ENCODE data around the gene UBR4.
A peak's percentile ranks its signal among the peaks of the same experiment; 100 is the strongest.
"Not testable (repeated sequence)": the region's sequence is repeated elsewhere in the genome, so short reads cannot be mapped to it uniquely, and the experiment has no call there.

Gene UBR4

DNA sequence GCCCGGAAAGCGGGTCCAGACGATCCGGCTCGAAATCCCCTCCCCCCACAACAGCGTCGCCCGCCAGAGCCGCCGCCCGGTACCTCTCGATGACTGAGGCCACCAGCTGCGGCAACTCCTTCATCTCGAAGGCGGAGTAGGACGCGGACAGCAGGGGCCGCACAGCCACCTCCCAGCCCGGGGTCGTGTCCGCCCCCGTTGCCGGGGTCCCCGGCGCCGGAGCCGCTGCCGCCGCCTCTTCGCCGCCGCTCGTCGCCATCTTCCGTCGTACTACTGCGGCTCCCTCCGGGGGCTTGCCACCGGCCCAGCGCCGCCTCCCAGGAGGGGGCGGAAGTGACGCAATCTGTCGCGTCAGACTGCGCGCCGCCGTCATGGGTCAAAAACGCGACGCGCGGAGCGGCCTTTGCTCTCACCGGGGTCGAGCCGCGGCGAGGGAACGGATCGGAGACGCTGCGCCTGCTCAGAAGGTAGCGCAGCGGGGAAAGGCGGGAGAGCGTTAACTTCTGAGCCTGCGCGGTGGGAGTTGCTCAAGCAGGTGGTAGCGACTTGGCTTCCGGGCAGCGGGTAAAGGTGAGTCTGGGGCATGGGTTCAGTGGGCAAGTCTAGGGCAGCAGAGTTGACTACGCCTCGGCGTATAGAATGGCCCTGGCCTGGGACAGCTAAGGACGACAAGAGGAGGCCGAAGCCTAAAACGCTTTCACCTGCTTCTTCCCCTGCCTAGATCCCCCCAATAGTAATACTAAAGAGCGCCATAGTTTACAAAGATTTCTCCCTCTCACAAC is at the start of gene UBR4:
UBR4 (minus strand) TSS at position 277 of the 782 bp plus-strand sequence; CDS start at position 259, 18 bp downstream.
- DNase-seq (ENCODE audit: low spot score), result peak; percentile 70

DNA sequence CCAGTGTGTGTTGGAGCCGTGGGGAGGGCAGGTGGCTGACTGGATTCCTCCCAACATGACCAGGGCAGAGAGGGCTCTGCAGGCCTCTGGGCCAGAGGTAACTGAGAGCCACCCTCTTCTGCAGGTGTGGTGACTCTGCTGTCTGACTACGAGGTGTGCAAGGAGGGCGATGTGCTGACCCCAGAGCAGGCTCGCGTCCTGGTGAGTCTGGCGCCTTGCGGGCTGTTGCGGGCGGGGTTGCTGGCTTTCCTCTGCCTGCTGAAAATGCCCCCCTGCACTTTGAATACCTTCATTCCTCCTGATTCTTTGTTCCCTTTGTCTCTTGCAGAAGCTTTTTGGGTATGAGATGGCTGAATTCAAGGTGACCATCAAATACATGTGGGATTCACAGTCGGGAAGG is 48.3 kb upstream of the UBR4 start:
- DNase-seq (ENCODE audit: low spot score), result no peak

DNA sequence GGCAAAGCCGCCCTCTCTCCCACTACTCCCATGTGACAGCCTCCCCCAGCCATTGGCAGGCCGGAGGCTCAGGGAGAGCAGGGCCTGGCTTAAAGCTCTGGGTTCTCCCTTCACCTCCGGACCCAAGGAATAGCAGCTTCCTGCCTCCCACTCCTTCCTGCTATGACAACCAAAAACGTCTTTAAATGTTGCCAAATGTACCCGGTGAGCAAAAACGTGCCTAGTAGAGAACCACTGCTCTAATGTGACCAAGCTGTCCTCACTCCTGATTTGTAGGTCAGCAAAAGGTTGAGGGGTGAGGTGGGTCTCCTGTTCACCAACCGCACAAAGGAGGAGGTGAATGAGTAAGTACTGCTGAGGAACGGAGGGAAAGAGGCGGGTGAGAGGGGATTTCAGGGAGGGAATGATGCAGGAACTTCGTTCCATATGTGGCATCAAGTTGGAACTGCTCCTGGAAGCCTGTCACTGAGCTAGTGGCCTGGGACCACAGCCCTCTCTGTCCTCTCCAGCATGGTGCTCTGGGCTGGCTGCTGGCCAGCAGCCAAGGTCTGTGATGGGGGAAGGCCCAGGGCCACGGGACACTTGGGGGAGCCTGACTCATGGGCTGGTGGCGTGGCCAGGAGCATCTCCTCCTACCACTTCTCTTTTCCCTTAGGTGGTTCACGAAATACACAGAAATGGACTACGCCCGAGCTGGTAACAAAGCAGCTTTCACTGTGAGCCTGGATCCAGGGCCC is 47.3 kb upstream of the UBR4 start:
- no peak for DNase-seq (ENCODE audit: low spot score)

- not testable (repeated sequence) for DNase-seq (ENCODE audit: low spot score)
These were observed 46.2 kb upstream of the UBR4 start for GRCh38 chr1:19256301-19256700.

- no peak for DNase-seq (ENCODE audit: low spot score)
These were observed 45.2 kb upstream of the UBR4 start for GRCh38 chr1:19255288-19255687.

- no peak for DNase-seq (ENCODE audit: low spot score)
These were observed 44.4 kb upstream of the UBR4 start for GRCh38 chr1:19254416-19254815.

GRCh38 chr1:19251305-19252196 is 41.5 kb upstream of the UBR4 start, which contains the start of the genes EMC1 and MRTO4:
TSS of gene EMC1 (minus strand) at chr1:19251524. CDS start at chr1:19251509, 15 bp downstream.
TSS of gene MRTO4 (plus strand) at chr1:19251805. CDS start at chr1:19251836, 31 bp downstream.
- DNase-seq (ENCODE audit: low spot score), result peak; percentile 79

DNA sequence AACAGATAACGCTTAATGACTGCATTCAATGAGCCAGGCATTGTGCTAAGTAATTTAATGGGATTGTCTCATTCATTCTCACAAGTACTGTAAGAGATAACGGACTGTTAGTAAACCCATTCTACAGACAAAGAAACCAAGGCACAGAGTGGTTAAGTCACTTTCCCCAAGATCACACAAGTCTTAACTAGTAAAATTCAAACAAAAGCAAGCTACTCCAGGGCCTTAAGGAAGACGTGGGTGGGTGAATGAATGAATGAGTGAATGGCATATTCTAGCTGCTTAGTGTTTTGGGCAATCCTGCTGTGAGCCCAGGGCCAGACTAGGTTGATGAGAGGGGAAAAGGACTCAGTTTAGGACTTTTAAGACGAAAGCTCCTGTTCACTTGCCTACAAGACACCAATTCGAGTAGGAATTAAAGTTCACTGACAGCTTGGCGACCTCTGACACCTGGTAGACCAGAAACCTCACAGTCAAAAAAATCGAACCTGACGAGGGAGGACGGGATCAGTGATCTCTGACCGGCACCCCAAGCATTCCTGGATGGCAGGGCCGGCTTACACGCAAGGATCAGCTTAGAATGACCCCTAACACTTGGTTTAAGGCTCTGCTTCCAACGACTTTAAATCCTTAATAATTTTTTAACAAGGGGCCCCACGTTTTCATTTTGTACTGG is 40.7 kb upstream of the UBR4 start:
- peak; percentile 44 for DNase-seq (ENCODE audit: low spot score)

DNA sequence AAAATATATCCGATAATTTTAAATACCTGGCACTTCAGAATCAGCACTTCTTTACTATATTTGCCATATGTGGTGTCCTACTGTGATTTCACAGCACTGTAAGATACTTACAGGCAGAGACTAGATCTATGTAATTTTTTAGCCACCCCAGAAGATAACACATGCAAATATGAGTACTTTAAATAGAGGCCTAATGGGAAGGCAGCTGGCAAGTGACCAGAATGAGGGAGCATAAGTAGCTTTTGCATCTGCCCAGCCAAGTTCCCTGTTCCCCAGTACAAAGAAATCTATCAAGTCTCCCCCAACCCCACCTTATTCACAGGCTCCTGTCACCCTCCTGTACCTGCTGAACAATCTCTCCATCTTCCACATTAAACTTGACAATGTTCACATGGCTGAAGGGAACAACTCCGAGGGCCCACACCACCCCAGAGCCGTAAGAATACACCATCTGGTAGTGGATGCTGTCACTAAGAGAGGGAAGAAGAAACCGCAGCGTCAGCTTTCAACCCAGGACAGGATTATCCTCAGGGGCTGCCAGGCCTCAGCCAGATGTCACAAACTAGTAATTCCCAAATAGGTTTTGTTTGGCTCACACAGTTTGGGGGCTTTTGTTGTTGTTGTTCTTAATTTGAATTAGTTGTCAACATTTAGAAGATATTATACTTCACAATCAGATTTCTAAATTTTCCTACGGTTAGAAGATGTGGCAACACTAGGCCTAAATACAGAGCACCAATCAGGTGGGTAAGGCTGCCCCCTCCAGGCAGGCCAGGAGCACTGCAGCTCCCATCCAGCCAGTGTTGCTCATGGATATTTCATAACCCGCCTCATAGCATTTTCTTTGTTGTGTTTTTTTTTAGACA is 30.8 kb upstream of the UBR4 start:
- peak; percentile 58 for DNase-seq (ENCODE audit: low spot score)

DNA sequence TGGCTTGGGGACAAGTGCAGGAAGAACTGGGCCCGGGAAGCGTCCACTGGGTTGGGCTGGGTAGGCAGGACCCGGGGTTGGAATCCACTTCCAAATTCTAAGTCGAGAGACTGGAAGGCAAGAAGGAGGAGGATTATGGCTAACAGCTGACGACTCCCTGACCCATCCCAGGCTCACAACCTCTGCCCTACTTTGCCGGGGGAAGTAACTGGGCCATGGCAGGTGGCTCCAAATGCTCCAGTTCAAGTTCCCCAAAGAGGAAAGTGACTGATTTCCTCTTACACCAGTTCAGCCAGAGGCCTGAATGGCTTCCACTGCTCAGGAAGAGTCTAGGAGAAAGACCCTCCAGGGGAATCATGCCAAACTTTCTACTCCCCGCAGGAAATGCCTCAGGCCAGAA is 29.8 kb upstream of the UBR4 start:
- no peak for DNase-seq (ENCODE audit: low spot score)

DNA sequence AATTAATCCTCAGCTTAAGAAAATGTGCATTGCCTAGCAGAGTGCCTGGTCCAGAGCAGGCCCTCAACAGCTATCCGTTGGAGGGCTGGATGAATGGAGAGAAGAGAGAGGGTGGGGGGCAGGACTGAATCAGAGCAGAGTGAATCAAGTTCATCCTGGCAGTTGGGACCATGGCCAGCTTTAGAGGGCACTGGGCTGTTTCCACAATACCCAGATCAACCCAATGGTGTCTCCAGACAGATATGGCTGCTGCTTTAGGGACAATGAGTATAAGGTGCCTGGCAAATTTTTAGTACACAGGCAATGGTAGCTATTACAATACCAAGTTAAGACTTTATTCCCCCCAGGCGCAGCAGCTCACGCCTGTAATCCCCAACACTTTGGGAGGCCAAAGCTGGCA is 24.2 kb upstream of the UBR4 start:
- DNase-seq (ENCODE audit: low spot score), result no peak

- DNase-seq (ENCODE audit: low spot score), result no peak
These were observed 22.4 kb upstream of the UBR4 start for GRCh38 chr1:19232524-19232846.

DNA sequence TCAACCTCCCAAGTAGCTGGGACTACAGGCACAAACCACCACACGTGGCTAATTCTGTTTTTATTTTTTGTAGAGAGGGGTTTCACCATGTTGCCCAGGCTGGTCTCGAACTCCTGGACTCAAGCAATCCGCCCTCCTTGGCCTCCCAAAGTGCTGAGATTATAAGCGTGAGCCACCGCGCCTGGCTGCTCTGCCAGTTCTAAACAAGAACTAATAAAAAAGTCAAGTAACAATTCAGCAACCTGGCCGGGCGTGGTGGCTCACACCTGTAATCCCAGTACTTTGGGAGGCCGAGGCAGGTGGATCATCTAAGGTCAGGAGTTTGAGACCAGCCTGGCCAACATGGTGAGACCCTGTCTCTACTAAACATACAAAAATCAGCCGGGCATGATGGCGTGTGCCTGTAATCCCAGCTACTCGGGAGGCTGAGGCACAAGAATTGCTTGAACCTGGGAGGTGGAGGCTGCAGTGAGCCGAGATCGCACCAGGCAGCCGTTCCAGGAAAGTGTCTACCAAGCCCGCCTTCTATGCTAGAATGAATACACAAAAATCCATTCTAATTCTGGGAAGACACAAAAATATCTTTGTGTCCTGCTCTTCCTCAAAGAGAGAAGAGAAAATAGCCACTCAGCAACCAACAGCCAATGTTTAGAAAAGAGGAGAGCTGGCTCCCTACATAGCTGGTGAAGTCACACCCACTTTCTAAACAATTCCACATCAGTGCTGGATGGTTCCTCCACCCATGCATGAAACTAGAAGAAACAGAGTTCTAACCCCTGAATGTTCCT is 21.9 kb upstream of the UBR4 start:
- not testable (repeated sequence) for DNase-seq (ENCODE audit: low spot score)

DNA sequence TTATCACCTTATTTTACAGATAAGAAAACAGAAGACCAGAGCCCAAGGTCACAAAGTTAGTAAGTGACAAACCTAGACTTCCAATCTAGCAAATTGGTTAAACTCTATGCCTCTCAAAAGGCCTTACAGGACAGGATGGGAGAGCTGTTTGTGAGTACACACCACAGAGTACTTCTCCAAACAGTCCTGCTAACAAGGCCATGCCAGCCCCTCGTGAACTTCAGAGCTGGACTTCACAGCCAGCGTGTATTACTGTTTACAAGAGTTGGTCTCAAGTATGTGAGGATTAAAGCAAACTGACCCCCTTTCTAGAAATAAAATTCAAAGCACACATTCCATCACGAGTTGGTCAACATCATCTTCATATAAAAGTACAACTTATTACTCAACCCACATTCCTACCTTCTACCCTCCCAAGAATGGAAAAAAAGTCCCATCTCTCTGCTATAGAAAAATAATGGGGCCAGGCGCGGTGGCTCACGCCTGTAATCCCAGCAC is 19.8 kb upstream of the UBR4 start:
- DNase-seq (ENCODE audit: low spot score), result no peak

DNA sequence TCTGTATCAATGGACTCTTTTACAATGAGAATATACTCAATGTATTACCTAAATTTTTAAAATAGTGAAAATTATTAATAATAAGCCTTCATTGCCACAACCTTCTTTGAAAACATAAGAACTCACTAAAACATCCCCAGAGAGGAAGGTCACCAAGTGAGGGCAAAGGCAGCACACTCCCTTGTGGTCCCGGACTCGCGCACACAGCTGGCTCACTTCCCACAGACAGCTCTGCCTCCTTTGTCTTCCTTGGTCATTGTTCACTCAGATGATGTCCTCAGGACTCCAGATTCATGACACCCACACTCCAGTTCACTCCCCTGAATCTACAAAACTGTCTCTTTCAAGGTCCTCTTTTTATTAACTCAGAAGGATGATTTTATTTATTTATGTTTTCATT is 19.2 kb upstream of the UBR4 start:
- no peak for DNase-seq (ENCODE audit: low spot score)

GRCh38 chr1:19222979-19223824 is 13.1 kb upstream of the UBR4 start:
- DNase-seq (ENCODE audit: low spot score), result no peak

DNA sequence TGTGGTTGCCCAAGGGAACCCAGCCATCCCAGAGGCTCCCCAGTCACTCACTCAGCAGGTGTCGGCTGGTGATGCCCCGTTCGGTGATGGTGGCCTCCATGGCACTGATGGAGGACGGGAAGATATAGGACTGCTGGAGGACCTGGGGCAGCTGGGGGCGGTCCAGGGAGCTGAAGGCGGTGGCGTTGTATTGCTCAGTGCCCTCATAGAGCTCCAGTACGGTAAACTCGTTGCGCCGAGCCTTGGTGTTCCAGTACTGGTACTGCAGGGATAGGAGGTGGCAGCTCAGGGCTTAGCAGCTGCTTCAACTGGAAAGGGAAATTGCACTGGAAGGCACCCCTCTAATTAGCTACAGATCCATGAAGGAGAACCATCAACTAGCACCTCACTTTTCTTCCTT is 12.5 kb upstream of the UBR4 start:
- no peak for DNase-seq (ENCODE audit: low spot score)

- DNase-seq (ENCODE audit: low spot score), result no peak
These were observed 10.9 kb upstream of the UBR4 start for GRCh38 chr1:19220991-19221390.
